ENCODE results near the gene RASA3. TPM values are rescaled to one million over a fixed set of nuclear protein-coding genes. Genes with fewer than 3 reads are reported as not detected.

Gene RASA3
- 26.7 and 27.7 TPM in 2 replicates for total RNA-seq (2013; cell fraction: nucleolus; rRNA removed)
- total RNA-seq (2014; rRNA removed) = 18.2 and 19.1 TPM in 2 replicates
- 14.6 and 16.6 TPM in 2 replicates for total RNA-seq (2014; rRNA removed; fragmentation: Illumina TruSeq; extraction: Trizol)
- 29.4 and 33.9 TPM in 2 replicates for total RNA-seq (2021)
- 6.4 TPM for polyA plus RNA-seq (2011; ENCODE audit: low read depth)
- polyA plus RNA-seq (2011; rRNA removed) = 10.5 and 15.0 TPM in 2 replicates
- 15.9 and 18.4 TPM in 2 replicates for polyA plus RNA-seq (2011; cell fraction: cytosol; rRNA removed)
- 30.3 and 33.9 TPM in 2 replicates for polyA plus RNA-seq (2011; cell fraction: nucleus; rRNA removed)
- polyA plus RNA-seq (2012) = 13.9 and 16.8 TPM in 2 replicates
- 13.8 and 19.8 TPM in 2 replicates for polyA plus RNA-seq (2014; fragmentation: Illumina TruSeq; extraction: Trizol)
- 1 to 10 TPM in 1 of 2 experiments, under 1 TPM in 1; 0.79 to 2.1 TPM for polyA plus RNA-seq (2014; fragmentation: Nextera tagmentation; extraction: Ambion mirVana)
- polyA plus RNA-seq (2014; rRNA removed) = 28.5 and 29.0 TPM in 2 replicates
- polyA plus RNA-seq (2016; fragmentation: Nextera tagmentation; extraction: Ambion mirVana) = 10 to 100 TPM; 16.5 to 18.6 TPM
- polyA minus RNA-seq (2011; rRNA and poly(A)+ RNA removed) = 11.9 and 19.9 TPM in 2 replicates
- 7.7 and 7.9 TPM in 2 replicates for polyA minus RNA-seq (2011; cell fraction: cytosol; rRNA and poly(A)+ RNA removed)
- 7.3 and 11.3 TPM in 2 replicates for polyA minus RNA-seq (2011; cell fraction: nucleus; rRNA and poly(A)+ RNA removed)
- percentile 72 among the genes with signal in this experiment for Bru-seq, nascent RNA
- percentile 74 among the genes with signal in this experiment for BruChase-seq, experiment 1, labeled RNA remaining after a 6-hour chase
- percentile 70 among the genes with signal in this experiment for BruChase-seq, experiment 2, labeled RNA remaining after a 2-hour chase
- long read RNA-seq, experiment 1, full-length matches to known transcripts = 7 of 10 reads
- long read RNA-seq, experiment 1, partial matches to known transcripts = 1 of 10 reads
- long read RNA-seq, experiment 1, other reads (novel, unspliced or antisense) = 2 of 10 reads
- long read RNA-seq, experiment 2, partial matches to known transcripts = 3 of 5 reads
- long read RNA-seq, experiment 2, other reads (novel, unspliced or antisense) = 2 of 5 reads

DNA sequence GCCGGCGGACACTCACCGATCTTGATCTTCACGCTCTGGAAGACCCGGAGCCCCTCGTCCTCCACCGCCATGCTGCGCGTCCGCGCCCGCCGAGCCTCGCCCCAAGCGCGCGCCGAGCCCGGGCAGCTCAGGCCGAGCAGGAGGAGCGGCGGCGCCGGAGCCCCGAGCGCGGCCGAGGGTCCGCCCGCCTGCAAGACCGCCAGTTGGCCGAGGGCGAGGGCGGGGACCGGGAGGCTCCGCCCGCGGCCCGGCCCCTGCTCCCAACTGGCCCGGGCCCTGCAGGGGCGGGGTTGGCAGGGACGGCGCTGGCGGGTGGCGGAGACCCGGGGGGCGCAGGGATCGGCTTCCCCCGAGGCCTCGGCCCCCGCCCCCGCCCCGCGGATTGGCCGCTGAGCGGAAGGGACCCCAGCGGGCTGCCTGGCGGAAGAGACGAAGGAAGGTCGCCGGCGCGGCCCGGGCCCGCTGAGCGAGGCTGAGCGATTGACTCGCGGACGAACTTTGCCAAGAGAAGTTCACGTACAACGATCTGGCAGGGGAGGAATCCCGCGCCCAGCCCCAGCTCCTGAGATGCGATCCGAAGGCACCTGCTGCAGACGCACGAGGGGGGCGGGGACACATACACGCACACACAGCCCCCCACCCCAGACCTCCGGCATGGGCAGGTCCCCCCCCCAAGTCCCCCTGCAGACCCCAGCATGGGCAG, at the start of gene RASA3:
Gene RASA3 (minus strand): TSS at position 205 of the 703 bp plus-strand sequence. CDS start 134 bp downstream, at position 71.
- BruUV-seq (replicated peaks) = no TSS peak
- Histone ChIP-seq H3K9ac (ENCODE audit: control insufficient read depth, insufficient read depth, low read length) (peak within 1 kb of the TSS; percentile 73), H3K4me3 (peak within 1 kb of the TSS; percentile 89), H3K79me2 (ENCODE audit: control insufficient read depth, insufficient read depth, low read length) (peaks cover 44% of the 10 kb centered on the region), H3K27ac (ENCODE audit: control insufficient read depth, insufficient read depth) (peak within 1 kb of the TSS; percentile 84), H3K4me1 (ENCODE audit: control insufficient read depth, insufficient read depth, low read length) (peaks cover 29% of the 10 kb centered on the region), H2AFZ (ENCODE audit: control insufficient read depth, low read depth, low read length) (peak within 1 kb of the TSS; percentile 45), H4K20me1 (ENCODE audit: control insufficient read depth, insufficient read depth) (no peaks in the 10 kb centered on the region), H3K36me3 (ENCODE audit: control insufficient read depth in 2 of 2, insufficient read depth in 2 of 2, low read length in 1 of 2) (no peaks in the 10 kb centered on the region; a peak in 1 of 4 replicates), H3K27me3 (replicated peaks in 1 of 2; ENCODE audit: control insufficient read depth in 2 of 2, insufficient read depth in 2 of 2, low read length in 1 of 2) (no peaks in the 10 kb centered on the region), H3K9me3 (replicated peaks; ENCODE audit: control insufficient read depth, insufficient read depth, low read length) (no peaks in the 10 kb centered on the region), H3K4me2 (ENCODE audit: control insufficient read depth, insufficient read depth) (peak within 1 kb of the TSS; percentile 95)
- FAIRE-seq (no peak), ATAC-seq (peak; percentile 81), DNase-seq (ENCODE audit: low read depth, low spot score) (no peak)
- SMC1A ChIA-PET (ENCODE audit: uncharacterized antibody, unreplicated experiment) = interaction anchor here (0.6 kb wide), 1 partner anchor 65 kb away, joined by 3 read pairs; no protein-coding TSS in a partner anchor
- intact Hi-C loops (cut with micrococcal nuclease; ENCODE audit: unreplicated experiment) (no loop called here), in situ Hi-C loops (cut with MboI) (no loop called here)
- WGBS (ENCODE audit: insufficient coverage, insufficient replicate concordance, low lambda C conversion rate, missing lambda C conversion rate) = under 1% methylated on average over 46 of the region's 81 CpGs
- RAD21 ChIA-PET (ENCODE audit: unreplicated experiment) = interaction anchor here (1.3 kb wide), 1 partner anchor 67 kb away, joined by 3 read pairs; no protein-coding TSS in a partner anchor
- POLR2A ChIA-PET = no interaction called here
- CTCF ChIA-PET = no interaction called here
- TF ChIP-seq BHLHE40 (IDR thresholded peaks at IDR 0.05; ENCODE audit: borderline replicate concordance in 1 of 2, low read depth in 2 of 2, low read length in 1 of 2) = peak in 1 of 2 experiments; percentile 36; a peak in 2 of 4 replicates
- TF ChIP-seq SRF (IDR thresholded peaks at IDR 0.05; ENCODE audit: low read depth in 2 of 2, low read length in 2 of 2) = no peak
- no peak for TF ChIP-seq MEF2A (IDR thresholded peaks at IDR 0.05; ENCODE audit: insufficient read depth, low read depth, low read length)
- TF ChIP-seq, protein P1, sequence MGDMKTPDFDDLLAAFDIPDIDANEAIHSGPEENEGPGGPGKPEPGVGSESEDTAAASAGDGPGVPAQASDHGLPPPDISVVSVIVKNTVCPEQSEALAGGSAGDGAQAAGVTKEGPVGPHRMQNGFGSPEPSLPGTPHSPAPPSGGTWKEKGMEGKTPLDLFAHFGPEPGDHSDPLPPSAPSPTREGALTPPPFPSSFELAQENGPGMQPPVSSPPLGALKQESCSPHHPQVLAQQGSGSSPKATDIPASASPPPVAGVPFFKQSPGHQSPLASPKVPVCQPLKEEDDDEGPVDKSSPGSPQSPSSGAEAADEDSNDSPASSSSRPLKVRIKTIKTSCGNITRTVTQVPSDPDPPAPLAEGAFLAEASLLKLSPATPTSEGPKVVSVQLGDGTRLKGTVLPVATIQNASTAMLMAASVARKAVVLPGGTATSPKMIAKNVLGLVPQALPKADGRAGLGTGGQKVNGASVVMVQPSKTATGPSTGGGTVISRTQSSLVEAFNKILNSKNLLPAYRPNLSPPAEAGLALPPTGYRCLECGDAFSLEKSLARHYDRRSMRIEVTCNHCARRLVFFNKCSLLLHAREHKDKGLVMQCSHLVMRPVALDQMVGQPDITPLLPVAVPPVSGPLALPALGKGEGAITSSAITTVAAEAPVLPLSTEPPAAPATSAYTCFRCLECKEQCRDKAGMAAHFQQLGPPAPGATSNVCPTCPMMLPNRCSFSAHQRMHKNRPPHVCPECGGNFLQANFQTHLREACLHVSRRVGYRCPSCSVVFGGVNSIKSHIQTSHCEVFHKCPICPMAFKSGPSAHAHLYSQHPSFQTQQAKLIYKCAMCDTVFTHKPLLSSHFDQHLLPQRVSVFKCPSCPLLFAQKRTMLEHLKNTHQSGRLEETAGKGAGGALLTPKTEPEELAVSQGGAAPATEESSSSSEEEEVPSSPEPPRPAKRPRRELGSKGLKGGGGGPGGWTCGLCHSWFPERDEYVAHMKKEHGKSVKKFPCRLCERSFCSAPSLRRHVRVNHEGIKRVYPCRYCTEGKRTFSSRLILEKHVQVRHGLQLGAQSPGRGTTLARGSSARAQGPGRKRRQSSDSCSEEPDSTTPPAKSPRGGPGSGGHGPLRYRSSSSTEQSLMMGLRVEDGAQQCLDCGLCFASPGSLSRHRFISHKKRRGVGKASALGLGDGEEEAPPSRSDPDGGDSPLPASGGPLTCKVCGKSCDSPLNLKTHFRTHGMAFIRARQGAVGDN (IDR thresholded peaks at IDR 0.05) = peak; percentile 64; the same call in 1 of the 2 replicates
- peak; percentile 57 for TF ChIP-seq IKZF1 (conservative IDR thresholded peaks at IDR 0.05)
- TF ChIP-seq POLR2AphosphoS2 (IDR thresholded peaks at IDR 0.05; ENCODE audit: low read depth, low read length) = peak; percentile 46; the same call in 1 of the 2 replicates
- TF ChIP-seq DPF2 (IDR thresholded peaks at IDR 0.05) = 0 out of 2 replicates have a peak, but pooled peaks have one; percentile 24
- TF ChIP-seq MXI1 (IDR thresholded peaks at IDR 0.05; ENCODE audit: low read depth, low read length) = peak; percentile 14; the same call in 1 of the 2 replicates
- TF ChIP-seq NR2F1 (conservative IDR thresholded peaks at IDR 0.05) = 0 out of 2 replicates have a peak, but pooled peaks have one; percentile 21
- peak; percentile 27; the same call in 1 of the 2 replicates for TF ChIP-seq NFYB (IDR thresholded peaks at IDR 0.05; ENCODE audit: insufficient read depth, low read depth, low read length)
- TF ChIP-seq GATAD2B (conservative IDR thresholded peaks at IDR 0.05; ENCODE audit: low read depth) = peak; percentile 68; the same call in 1 of the 2 replicates
- no peak for TF ChIP-seq E2F4 (IDR thresholded peaks at IDR 0.05; ENCODE audit: low read depth, low read length)
- TF ChIP-seq EGR1 (IDR thresholded peaks at IDR 0.05; ENCODE audit: borderline replicate concordance in 1 of 2, low read depth in 2 of 2, low read length in 2 of 2) = peak in 1 of 2 experiments; percentile 45; a peak in 1 of 3 replicates

All from GM12878 (cell line).